ENCODE measurements around the gene FCN3. TPM values are rescaled to one million over a fixed set of nuclear protein-coding genes. Genes with fewer than 3 reads are reported as not detected.

FCN3 gene
- total RNA-seq, 2 experiments from 2014 or later: not detected

GRCh38 chr1:27383039-27383605, 8.5 kb upstream of the FCN3 start, which contains the start of gene CD164L2:
Gene CD164L2, minus strand, starts transcription at chr1:27383333. Its CDS starts 94 bp downstream, at chr1:27383239.
- no peaks in the 10 kb centered on the region for H3K79me2 ChIP-seq (ENCODE audit: insufficient read depth, low read depth, low read length)
- no peaks in the 10 kb centered on the region for H3K9me2 ChIP-seq (ENCODE audit: insufficient read depth, low read length)
- no peaks in the 10 kb centered on the region for H3K9me3 ChIP-seq (ENCODE audit: low read length)
- no TSS peak for BruUV-seq (replicated peaks)
- H3K4me2 ChIP-seq (ENCODE audit: low read length): no peak within 1 kb of the TSS
- TF ChIP-seq CTCF (conservative IDR thresholded peaks at IDR 0.05; ENCODE audit: low read length) (no peak), EZH2phosphoT487 (IDR thresholded peaks at IDR 0.05; ENCODE audit: borderline replicate concordance, low read depth, low read length) (no peak)
- H2AFZ ChIP-seq (ENCODE audit: low read length): no peak within 1 kb of the TSS
- H3K4me3 ChIP-seq (ENCODE audit: low read depth, low read length, poor library complexity, severe bottlenecking): no peak within 1 kb of the TSS
- no peaks in the 10 kb centered on the region for H4K20me1 ChIP-seq (ENCODE audit: insufficient read depth, low read length)
- POLR2A ChIA-PET: no interaction called here
- DNase-seq (ENCODE audit: low spot score): no peak
- no peak within 1 kb of the TSS for H3K27ac ChIP-seq (ENCODE audit: low read depth, low read length, poor library complexity, severe bottlenecking)
- intact Hi-C loops (cut with micrococcal nuclease; ENCODE audit: unreplicated experiment): no loop called here
- CTCF ChIA-PET (ENCODE audit: unreplicated experiment): no interaction called here
- no peaks in the 10 kb centered on the region for H3K4me1 ChIP-seq (ENCODE audit: insufficient read depth, low read length, poor library complexity, severe bottlenecking)
- no peaks in the 10 kb centered on the region for H3K36me3 ChIP-seq (ENCODE audit: insufficient read depth, low read length)

GRCh38 chr1:27381969-27382762, 7.5 kb upstream of the FCN3 start:
- Histone ChIP-seq H3K4me1 (ENCODE audit: insufficient read depth, low read length, poor library complexity, severe bottlenecking) (no peaks in the 10 kb centered on the region), H3K36me3 (ENCODE audit: insufficient read depth, low read length) (no peaks in the 10 kb centered on the region), H3K9me2 (ENCODE audit: insufficient read depth, low read length) (no peaks in the 10 kb centered on the region), H3K4me3 (ENCODE audit: low read depth, low read length, poor library complexity, severe bottlenecking) (no peak overlapping the region), H3K79me2 (ENCODE audit: insufficient read depth, low read depth, low read length) (no peaks in the 10 kb centered on the region), H4K20me1 (ENCODE audit: insufficient read depth, low read length) (no peaks in the 10 kb centered on the region), H3K4me2 (ENCODE audit: low read length) (no peak overlapping the region), H3K27ac (ENCODE audit: low read depth, low read length, poor library complexity, severe bottlenecking) (no peak overlapping the region), H3K9me3 (ENCODE audit: low read length) (no peaks in the 10 kb centered on the region), H2AFZ (ENCODE audit: low read length) (no peak overlapping the region)
- no TSS peak for BruUV-seq (replicated peaks)
- TF ChIP-seq EZH2phosphoT487 (IDR thresholded peaks at IDR 0.05; ENCODE audit: borderline replicate concordance, low read depth, low read length) (no peak), CTCF (conservative IDR thresholded peaks at IDR 0.05; ENCODE audit: low read length) (no peak)
- ChIA-PET POLR2A (no interaction called here), CTCF (ENCODE audit: unreplicated experiment) (no interaction called here)
- intact Hi-C loops (cut with micrococcal nuclease; ENCODE audit: unreplicated experiment): no loop called here
- DNase-seq (ENCODE audit: low spot score): no peak
